GM20000 (cell line): Measurements from ENCODE around the gene PRR20C.

ENCODE experiments used
- DNase-seq: peaks from one replicate; pipeline ENCODE4 v3.0.0; 2012; ENCODE audit warnings: low spot score
- TF ChIP-seq, protein P1 (sequence below): IDR thresholded peaks from 2 replicates; pipeline ENCODE4 v1.5.1; 2012; ENCODE audit warnings: mild to moderate bottlenecking, control low read depth; ENCODE audit errors: extremely low read depth, missing control alignments

Gene PRR20C

DNA sequence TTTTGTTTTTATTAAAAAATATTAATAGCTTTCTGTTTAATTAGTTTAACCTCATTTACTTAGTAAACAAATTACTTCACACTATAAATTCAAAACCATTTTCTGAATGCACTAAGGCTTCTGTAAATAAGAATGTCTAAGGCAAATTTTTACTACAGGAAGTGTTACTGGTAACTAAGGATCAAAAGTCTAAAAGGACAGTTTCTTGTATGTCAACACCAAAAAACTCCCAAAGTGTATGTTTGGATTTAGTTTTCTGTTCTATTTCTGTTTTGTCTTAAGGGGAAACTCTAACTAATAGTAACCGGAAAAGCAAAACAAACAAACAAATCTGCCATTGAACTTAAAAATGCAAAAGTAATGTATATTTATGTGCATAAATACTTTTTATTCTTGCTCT lies 37.8 kb downstream of the PRR20C start:
- TF ChIP-seq, protein P1, sequence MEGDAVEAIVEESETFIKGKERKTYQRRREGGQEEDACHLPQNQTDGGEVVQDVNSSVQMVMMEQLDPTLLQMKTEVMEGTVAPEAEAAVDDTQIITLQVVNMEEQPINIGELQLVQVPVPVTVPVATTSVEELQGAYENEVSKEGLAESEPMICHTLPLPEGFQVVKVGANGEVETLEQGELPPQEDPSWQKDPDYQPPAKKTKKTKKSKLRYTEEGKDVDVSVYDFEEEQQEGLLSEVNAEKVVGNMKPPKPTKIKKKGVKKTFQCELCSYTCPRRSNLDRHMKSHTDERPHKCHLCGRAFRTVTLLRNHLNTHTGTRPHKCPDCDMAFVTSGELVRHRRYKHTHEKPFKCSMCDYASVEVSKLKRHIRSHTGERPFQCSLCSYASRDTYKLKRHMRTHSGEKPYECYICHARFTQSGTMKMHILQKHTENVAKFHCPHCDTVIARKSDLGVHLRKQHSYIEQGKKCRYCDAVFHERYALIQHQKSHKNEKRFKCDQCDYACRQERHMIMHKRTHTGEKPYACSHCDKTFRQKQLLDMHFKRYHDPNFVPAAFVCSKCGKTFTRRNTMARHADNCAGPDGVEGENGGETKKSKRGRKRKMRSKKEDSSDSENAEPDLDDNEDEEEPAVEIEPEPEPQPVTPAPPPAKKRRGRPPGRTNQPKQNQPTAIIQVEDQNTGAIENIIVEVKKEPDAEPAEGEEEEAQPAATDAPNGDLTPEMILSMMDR = no peak

More for the DNA sequence above, 37.8 kb downstream of the PRR20C start:
- DNase-seq = no peak
